GM18526 (cell line): ENCODE measurements around the gene PKD1L1.

Source experiments
- POLR2A ChIP-seq: IDR thresholded peaks from 3 replicates; pipeline ENCODE4 v1.6.1; 2011; ENCODE audit not compliant: insufficient read length; ENCODE audit errors: extremely low read depth

Gene PKD1L1

GRCh38 chr7:47943676-47944474, 4.4 kb downstream of the PKD1L1 start:
- no peak for TF ChIP-seq POLR2A

- no peak for TF ChIP-seq POLR2A
Observed at GRCh38 chr7:47942132-47942531, 6.1 kb downstream of the PKD1L1 start.

- TF ChIP-seq POLR2A, result no peak
Observed at GRCh38 chr7:47941136-47941844, 7.0 kb downstream of the PKD1L1 start.

GRCh38 chr7:47940088-47941013, 7.9 kb downstream of the PKD1L1 start:
- no peak for TF ChIP-seq POLR2A

- TF ChIP-seq POLR2A, result no peak
Observed at GRCh38 chr7:47939425-47940036, 8.7 kb downstream of the PKD1L1 start.

GRCh38 chr7:47938574-47939165, 9.6 kb downstream of the PKD1L1 start:
- TF ChIP-seq POLR2A, result no peak

- no peak for TF ChIP-seq POLR2A
Observed at GRCh38 chr7:47937711-47938573, 10.3 kb downstream of the PKD1L1 start.

- TF ChIP-seq POLR2A, result no peak
Observed at GRCh38 chr7:47937065-47937687, 11.1 kb downstream of the PKD1L1 start.

GRCh38 chr7:47936323-47936722, 11.9 kb downstream of the PKD1L1 start:
- TF ChIP-seq POLR2A, result no peak

GRCh38 chr7:47935336-47935735, 12.9 kb downstream of the PKD1L1 start:
- no peak for TF ChIP-seq POLR2A

GRCh38 chr7:47934831-47935230, 13.4 kb downstream of the PKD1L1 start:
- TF ChIP-seq POLR2A, result no peak

GRCh38 chr7:47933215-47933614, 15.1 kb downstream of the PKD1L1 start:
- no peak for TF ChIP-seq POLR2A

- no peak for TF ChIP-seq POLR2A
Observed at GRCh38 chr7:47932466-47933037, 15.7 kb downstream of the PKD1L1 start.

- TF ChIP-seq POLR2A, result no peak
Observed at GRCh38 chr7:47932016-47932415, 16.2 kb downstream of the PKD1L1 start.
